HEK293 (cell line): ENCODE results near the gene SPIRE1.

ENCODE experiments used
- ZBTB10 ChIP-seq: fragments of 450-650 bp; formaldehyde crosslinking; IDR thresholded peaks from 2 replicates; pipeline ENCODE4 v1.5.1; 2016; ENCODE audit warnings: missing biosample characterization, missing genetic modification characterization
- ZNF501 ChIP-seq: fragments of 450-650 bp; formaldehyde crosslinking; IDR thresholded peaks from 2 replicates; pipeline ENCODE4 v1.5.1; 2016; ENCODE audit warnings: missing biosample characterization, missing genetic modification characterization
- TF ChIP-seq, protein P1 (sequence below): fragments of 450-650 bp; formaldehyde crosslinking; IDR thresholded peaks from 2 replicates; pipeline ENCODE4 v1.5.1; 2016; ENCODE audit warnings: missing biosample characterization, missing genetic modification characterization

DNA sequence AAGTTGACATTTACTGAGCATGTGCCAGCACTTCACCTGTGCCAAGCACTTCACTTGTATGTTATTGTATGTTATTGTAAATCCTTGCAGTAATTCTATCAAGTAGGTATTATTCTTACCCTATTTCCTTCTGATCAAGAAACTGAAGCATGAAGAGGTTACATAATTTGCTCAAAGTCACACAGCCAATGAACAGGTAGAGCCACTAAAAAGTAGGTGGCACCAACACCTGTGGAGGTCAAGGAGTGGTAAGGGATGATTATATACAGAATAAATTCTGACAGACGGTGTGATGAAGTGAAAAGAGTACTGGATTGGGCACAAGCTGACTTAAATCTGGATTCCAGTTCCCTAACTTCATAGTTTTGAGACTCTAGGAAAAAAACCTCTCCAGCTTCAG is 71.0 kb downstream of the SPIRE1 start:
- TF ChIP-seq ZBTB10 (no peak), ZNF501 (no peak)
- TF ChIP-seq, protein P1, sequence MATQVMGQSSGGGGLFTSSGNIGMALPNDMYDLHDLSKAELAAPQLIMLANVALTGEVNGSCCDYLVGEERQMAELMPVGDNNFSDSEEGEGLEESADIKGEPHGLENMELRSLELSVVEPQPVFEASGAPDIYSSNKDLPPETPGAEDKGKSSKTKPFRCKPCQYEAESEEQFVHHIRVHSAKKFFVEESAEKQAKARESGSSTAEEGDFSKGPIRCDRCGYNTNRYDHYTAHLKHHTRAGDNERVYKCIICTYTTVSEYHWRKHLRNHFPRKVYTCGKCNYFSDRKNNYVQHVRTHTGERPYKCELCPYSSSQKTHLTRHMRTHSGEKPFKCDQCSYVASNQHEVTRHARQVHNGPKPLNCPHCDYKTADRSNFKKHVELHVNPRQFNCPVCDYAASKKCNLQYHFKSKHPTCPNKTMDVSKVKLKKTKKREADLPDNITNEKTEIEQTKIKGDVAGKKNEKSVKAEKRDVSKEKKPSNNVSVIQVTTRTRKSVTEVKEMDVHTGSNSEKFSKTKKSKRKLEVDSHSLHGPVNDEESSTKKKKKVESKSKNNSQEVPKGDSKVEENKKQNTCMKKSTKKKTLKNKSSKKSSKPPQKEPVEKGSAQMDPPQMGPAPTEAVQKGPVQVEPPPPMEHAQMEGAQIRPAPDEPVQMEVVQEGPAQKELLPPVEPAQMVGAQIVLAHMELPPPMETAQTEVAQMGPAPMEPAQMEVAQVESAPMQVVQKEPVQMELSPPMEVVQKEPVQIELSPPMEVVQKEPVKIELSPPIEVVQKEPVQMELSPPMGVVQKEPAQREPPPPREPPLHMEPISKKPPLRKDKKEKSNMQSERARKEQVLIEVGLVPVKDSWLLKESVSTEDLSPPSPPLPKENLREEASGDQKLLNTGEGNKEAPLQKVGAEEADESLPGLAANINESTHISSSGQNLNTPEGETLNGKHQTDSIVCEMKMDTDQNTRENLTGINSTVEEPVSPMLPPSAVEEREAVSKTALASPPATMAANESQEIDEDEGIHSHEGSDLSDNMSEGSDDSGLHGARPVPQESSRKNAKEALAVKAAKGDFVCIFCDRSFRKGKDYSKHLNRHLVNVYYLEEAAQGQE (tag by site-specific recombination), result no peak
